Measurements from ENCODE around the gene RBMS1. TPM values are rescaled to one million over a fixed set of nuclear protein-coding genes. Genes with fewer than 3 reads are reported as not detected.
A peak's percentile ranks its signal among the peaks of the same experiment; 100 is the strongest.

Gene RBMS1
- total and polyA plus RNA-seq, 2 experiments from 2014 or later: 55.5 to 94.8 TPM

DNA sequence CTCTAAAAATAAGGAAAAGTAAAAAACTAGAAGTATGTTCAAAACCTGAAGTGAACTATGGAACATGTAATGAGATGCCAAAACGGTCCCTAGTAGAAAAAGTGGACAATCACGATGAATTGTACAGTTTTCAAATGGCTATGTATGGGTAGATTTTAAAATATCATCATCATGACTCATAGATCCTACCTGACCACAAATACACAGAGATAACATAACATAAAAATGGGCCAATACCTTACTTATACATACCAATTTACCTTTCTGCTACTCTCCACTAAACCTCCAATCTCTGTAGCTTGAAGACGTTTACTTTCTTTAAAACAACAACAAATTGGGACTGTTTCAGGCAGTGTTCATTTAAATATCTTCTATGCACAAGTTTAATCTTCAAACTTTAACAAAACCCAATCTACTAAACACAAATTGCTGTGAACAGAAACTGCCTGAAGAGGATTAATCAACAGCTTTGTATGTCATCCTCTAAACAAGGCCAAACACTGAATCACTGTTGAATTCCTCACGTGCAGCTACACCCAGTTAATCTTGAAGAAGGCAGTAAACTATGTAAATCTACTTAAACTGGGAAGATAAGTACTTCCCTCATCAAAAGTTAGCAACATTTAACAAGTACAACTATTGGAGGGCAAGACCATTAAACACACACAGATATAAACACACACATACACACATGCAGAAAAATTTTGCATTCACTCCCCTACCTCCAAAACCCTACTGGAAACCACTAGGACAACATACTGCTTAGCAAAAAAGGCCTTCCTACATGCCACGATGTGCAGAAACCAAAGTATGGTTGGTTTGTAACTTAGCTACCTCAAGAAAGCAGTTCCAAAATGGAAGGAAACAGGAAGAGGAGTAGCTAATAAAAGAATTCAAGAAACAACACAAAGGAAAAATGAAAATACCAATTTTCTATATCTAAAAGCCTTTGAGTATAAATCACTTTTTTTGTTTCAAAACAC lies 90.3 kb downstream of the RBMS1 start:
- DNase-seq (ENCODE audit: low spot score) (no peak), ATAC-seq (no peak)
- peaks cover 41% of the 10 kb centered on the region for H3K4me1 Mint-ChIP-seq
- Histone ChIP-seq H3K4me2 (peak overlapping the region; percentile 48; the same call in 1 of the 2 replicates), H3K27ac (ENCODE audit: low read depth) (no peak overlapping the region), H2AFZ (no peak overlapping the region), H3K27me3 (ENCODE audit: insufficient read depth) (peaks cover 44% of the 10 kb centered on the region), H3K9me2 (ENCODE audit: insufficient read depth) (no peaks in the 10 kb centered on the region), H4K20me1 (replicated peaks; ENCODE audit: insufficient read depth) (peaks cover 24% of the 10 kb centered on the region), H3K4me1 (ENCODE audit: insufficient read depth) (peaks cover 73% of the 10 kb centered on the region), H3K79me2 (replicated peaks; ENCODE audit: insufficient read depth) (peaks cover 77% of the 10 kb centered on the region), H3K36me3 (ENCODE audit: insufficient read depth) (no peaks in the 10 kb centered on the region), H3K4me3 (no peak overlapping the region), H3F3A (replicated peaks; ENCODE audit: low read depth) (0 out of 2 replicates have a peak, but pooled peaks cover 3% of the 10 kb centered on the region)
- no peak overlapping the region for H3K27ac Mint-ChIP-seq
- TF ChIP-seq POLR2AphosphoS5 (IDR thresholded peaks at IDR 0.05; ENCODE audit: low read depth) (no peak), ZNF331 (CRISPR knock-in tag; IDR thresholded peaks at IDR 0.05; ENCODE audit: low read depth) (no peak), CREB1 (CRISPR knock-in tag; IDR thresholded peaks at IDR 0.05; ENCODE audit: low read depth) (no peak), ZNF114 (CRISPR knock-in tag; IDR thresholded peaks at IDR 0.05) (no peak), EZH2 (IDR thresholded peaks at IDR 0.05; ENCODE audit: low read depth, unreplicated experiment) (no peak), STAT1 (IDR thresholded peaks at IDR 0.05; ENCODE audit: unreplicated experiment) (no peak), EZH2phosphoT487 (IDR thresholded peaks at IDR 0.05; ENCODE audit: unreplicated experiment) (no peak), NANOG (IDR thresholded peaks at IDR 0.05; ENCODE audit: borderline replicate concordance) (no peak), JUNB (IDR thresholded peaks at IDR 0.05; ENCODE audit: unreplicated experiment) (no peak)
- TF ChIP-seq, protein P1, sequence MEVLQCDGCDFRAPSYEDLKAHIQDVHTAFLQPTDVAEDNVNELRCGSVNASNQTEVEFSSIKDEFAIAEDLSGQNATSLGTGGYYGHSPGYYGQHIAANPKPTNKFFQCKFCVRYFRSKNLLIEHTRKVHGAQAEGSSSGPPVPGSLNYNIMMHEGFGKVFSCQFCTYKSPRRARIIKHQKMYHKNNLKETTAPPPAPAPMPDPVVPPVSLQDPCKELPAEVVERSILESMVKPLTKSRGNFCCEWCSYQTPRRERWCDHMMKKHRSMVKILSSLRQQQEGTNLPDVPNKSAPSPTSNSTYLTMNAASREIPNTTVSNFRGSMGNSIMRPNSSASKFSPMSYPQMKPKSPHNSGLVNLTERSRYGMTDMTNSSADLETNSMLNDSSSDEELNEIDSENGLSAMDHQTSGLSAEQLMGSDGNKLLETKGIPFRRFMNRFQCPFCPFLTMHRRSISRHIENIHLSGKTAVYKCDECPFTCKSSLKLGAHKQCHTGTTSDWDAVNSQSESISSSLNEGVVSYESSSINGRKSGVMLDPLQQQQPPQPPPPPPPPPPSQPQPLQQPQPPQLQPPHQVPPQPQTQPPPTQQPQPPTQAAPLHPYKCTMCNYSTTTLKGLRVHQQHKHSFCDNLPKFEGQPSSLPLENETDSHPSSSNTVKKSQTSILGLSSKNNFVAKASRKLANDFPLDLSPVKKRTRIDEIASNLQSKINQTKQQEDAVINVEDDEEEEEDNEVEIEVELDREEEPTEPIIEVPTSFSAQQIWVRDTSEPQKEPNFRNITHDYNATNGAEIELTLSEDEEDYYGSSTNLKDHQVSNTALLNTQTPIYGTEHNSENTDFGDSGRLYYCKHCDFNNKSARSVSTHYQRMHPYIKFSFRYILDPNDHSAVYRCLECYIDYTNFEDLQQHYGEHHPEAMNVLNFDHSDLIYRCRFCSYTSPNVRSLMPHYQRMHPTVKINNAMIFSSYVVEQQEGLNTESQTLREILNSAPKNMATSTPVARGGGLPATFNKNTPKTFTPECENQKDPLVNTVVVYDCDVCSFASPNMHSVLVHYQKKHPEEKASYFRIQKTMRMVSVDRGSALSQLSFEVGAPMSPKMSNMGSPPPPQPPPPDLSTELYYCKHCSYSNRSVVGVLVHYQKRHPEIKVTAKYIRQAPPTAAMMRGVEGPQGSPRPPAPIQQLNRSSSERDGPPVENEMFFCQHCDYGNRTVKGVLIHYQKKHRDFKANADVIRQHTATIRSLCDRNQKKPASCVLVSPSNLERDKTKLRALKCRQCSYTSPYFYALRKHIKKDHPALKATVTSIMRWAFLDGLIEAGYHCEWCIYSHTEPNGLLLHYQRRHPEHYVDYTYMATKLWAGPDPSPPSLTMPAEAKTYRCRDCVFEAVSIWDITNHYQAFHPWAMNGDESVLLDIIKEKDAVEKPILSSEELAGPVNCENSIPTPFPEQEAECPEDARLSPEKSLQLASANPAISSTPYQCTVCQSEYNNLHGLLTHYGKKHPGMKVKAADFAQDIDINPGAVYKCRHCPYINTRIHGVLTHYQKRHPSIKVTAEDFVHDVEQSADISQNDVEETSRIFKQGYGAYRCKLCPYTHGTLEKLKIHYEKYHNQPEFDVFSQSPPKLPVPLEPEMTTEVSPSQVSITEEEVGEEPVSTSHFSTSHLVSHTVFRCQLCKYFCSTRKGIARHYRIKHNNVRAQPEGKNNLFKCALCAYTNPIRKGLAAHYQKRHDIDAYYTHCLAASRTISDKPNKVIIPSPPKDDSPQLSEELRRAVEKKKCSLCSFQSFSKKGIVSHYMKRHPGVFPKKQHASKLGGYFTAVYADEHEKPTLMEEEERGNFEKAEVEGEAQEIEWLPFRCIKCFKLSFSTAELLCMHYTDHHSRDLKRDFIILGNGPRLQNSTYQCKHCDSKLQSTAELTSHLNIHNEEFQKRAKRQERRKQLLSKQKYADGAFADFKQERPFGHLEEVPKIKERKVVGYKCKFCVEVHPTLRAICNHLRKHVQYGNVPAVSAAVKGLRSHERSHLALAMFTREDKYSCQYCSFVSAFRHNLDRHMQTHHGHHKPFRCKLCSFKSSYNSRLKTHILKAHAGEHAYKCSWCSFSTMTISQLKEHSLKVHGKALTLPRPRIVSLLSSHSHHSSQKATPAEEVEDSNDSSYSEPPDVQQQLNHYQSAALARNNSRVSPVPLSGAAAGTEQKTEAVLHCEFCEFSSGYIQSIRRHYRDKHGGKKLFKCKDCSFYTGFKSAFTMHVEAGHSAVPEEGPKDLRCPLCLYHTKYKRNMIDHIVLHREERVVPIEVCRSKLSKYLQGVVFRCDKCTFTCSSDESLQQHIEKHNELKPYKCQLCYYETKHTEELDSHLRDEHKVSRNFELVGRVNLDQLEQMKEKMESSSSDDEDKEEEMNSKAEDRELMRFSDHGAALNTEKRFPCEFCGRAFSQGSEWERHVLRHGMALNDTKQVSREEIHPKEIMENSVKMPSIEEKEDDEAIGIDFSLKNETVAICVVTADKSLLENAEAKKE (CRISPR knock-in tag; IDR thresholded peaks at IDR 0.05): no peak
- TF ChIP-seq, protein P2, sequence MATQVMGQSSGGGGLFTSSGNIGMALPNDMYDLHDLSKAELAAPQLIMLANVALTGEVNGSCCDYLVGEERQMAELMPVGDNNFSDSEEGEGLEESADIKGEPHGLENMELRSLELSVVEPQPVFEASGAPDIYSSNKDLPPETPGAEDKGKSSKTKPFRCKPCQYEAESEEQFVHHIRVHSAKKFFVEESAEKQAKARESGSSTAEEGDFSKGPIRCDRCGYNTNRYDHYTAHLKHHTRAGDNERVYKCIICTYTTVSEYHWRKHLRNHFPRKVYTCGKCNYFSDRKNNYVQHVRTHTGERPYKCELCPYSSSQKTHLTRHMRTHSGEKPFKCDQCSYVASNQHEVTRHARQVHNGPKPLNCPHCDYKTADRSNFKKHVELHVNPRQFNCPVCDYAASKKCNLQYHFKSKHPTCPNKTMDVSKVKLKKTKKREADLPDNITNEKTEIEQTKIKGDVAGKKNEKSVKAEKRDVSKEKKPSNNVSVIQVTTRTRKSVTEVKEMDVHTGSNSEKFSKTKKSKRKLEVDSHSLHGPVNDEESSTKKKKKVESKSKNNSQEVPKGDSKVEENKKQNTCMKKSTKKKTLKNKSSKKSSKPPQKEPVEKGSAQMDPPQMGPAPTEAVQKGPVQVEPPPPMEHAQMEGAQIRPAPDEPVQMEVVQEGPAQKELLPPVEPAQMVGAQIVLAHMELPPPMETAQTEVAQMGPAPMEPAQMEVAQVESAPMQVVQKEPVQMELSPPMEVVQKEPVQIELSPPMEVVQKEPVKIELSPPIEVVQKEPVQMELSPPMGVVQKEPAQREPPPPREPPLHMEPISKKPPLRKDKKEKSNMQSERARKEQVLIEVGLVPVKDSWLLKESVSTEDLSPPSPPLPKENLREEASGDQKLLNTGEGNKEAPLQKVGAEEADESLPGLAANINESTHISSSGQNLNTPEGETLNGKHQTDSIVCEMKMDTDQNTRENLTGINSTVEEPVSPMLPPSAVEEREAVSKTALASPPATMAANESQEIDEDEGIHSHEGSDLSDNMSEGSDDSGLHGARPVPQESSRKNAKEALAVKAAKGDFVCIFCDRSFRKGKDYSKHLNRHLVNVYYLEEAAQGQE (IDR thresholded peaks at IDR 0.05; ENCODE audit: unreplicated experiment): no peak
- TF ChIP-seq, protein P3, sequence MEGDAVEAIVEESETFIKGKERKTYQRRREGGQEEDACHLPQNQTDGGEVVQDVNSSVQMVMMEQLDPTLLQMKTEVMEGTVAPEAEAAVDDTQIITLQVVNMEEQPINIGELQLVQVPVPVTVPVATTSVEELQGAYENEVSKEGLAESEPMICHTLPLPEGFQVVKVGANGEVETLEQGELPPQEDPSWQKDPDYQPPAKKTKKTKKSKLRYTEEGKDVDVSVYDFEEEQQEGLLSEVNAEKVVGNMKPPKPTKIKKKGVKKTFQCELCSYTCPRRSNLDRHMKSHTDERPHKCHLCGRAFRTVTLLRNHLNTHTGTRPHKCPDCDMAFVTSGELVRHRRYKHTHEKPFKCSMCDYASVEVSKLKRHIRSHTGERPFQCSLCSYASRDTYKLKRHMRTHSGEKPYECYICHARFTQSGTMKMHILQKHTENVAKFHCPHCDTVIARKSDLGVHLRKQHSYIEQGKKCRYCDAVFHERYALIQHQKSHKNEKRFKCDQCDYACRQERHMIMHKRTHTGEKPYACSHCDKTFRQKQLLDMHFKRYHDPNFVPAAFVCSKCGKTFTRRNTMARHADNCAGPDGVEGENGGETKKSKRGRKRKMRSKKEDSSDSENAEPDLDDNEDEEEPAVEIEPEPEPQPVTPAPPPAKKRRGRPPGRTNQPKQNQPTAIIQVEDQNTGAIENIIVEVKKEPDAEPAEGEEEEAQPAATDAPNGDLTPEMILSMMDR (conservative IDR thresholded peaks at IDR 0.05; ENCODE audit: low read depth in 2 of 2): no peak
- TF ChIP-seq, protein P4, sequence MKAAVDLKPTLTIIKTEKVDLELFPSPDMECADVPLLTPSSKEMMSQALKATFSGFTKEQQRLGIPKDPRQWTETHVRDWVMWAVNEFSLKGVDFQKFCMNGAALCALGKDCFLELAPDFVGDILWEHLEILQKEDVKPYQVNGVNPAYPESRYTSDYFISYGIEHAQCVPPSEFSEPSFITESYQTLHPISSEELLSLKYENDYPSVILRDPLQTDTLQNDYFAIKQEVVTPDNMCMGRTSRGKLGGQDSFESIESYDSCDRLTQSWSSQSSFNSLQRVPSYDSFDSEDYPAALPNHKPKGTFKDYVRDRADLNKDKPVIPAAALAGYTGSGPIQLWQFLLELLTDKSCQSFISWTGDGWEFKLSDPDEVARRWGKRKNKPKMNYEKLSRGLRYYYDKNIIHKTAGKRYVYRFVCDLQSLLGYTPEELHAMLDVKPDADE (IDR thresholded peaks at IDR 0.05): no peak
- H3K9me3 Mint-ChIP-seq: no peaks in the 10 kb centered on the region; the same call in 1 of the 3 replicates
- no peak overlapping the region for H3K4me3 Mint-ChIP-seq
- H3K27me3 Mint-ChIP-seq (ENCODE audit: insufficient read depth, low read depth, poor library complexity): peaks cover 27% of the 10 kb centered on the region
- no peaks in the 10 kb centered on the region; the same call in 2 of the 3 replicates for H3K36me3 Mint-ChIP-seq (ENCODE audit: low read depth)

Data from GM23338 (cell line).